GM18519 (cell line): Measurements from ENCODE around the gene TFAP2A.

ENCODE experiments used
- ATAC-seq: cut with Tn5 transposase; IDR thresholded peaks from one replicate; pipeline ENCODE4 v1.9.1; 2021; ENCODE audit warnings: mild to moderate bottlenecking, moderate library complexity; ENCODE audit not compliant: unreplicated experiment, low FRiP score

Gene TFAP2A

GRCh38 chr6:10414756-10415616 lies at the start of gene TFAP2A:
Gene TFAP2A (minus strand): TSS chr6:10415074. CDS start chr6:10414991, 83 bp downstream.
- no peak for ATAC-seq

- peak; percentile 27 for ATAC-seq
Measured at GRCh38 chr6:10463491-10464481, 48.9 kb upstream of the TFAP2A start.

GRCh38 chr6:10463040-10463439 lies 48.2 kb upstream of the TFAP2A start:
- no peak for ATAC-seq

GRCh38 chr6:10461850-10462249 lies 47.0 kb upstream of the TFAP2A start:
- ATAC-seq: no peak

- ATAC-seq: peak; percentile 94
Measured at GRCh38 chr6:10460096-10460495, 45.2 kb upstream of the TFAP2A start.

- no peak for ATAC-seq
Measured at GRCh38 chr6:10458287-10458686, 43.4 kb upstream of the TFAP2A start.

- no peak for ATAC-seq
Measured at GRCh38 chr6:10453596-10453995, 38.7 kb upstream of the TFAP2A start.

GRCh38 chr6:10451828-10452509 lies 37.1 kb upstream of the TFAP2A start:
- no peak for ATAC-seq

GRCh38 chr6:10451394-10451793 lies 36.5 kb upstream of the TFAP2A start:
- ATAC-seq: no peak

- no peak for ATAC-seq
Measured at GRCh38 chr6:10449751-10450150, 34.9 kb upstream of the TFAP2A start.

- ATAC-seq: no peak
Measured at GRCh38 chr6:10448096-10448495, 33.2 kb upstream of the TFAP2A start.

- ATAC-seq: no peak
Measured at GRCh38 chr6:10446548-10446947, 31.7 kb upstream of the TFAP2A start.

- no peak for ATAC-seq
Measured at GRCh38 chr6:10441655-10442009, 26.8 kb upstream of the TFAP2A start.

GRCh38 chr6:10441004-10441654 lies 26.3 kb upstream of the TFAP2A start:
- no peak for ATAC-seq

GRCh38 chr6:10437891-10438290 lies 23.0 kb upstream of the TFAP2A start:
- no peak for ATAC-seq

- no peak for ATAC-seq
Measured at GRCh38 chr6:10434235-10434634, 19.4 kb upstream of the TFAP2A start.

- no peak for ATAC-seq
Measured at GRCh38 chr6:10433322-10433721, 18.4 kb upstream of the TFAP2A start.

- no peak for ATAC-seq
Measured at GRCh38 chr6:10431423-10432164, 16.7 kb upstream of the TFAP2A start.

GRCh38 chr6:10429638-10430427 lies 15.0 kb upstream of the TFAP2A start:
- ATAC-seq: peak; percentile 62
